ENCODE measurements around the gene MTCL1.

Gene MTCL1

GRCh38 chr18:8741532-8741931 lies 36.2 kb downstream of the MTCL1 start:
- Mint-ChIP-seq H3K4me1 (ENCODE audit: low read depth) (peaks cover 40% of the 10 kb centered on the region), H3K27ac (no peak overlapping the region), H3K4me3 (no peak overlapping the region), H3K9me3 (ENCODE audit: low read depth) (peaks cover 6% of the 10 kb centered on the region), H3K27me3 (no peaks in the 10 kb centered on the region), H3K36me3 (peaks cover 4% of the 10 kb centered on the region)

- Mint-ChIP-seq H3K4me1 (ENCODE audit: low read depth) (peaks cover 40% of the 10 kb centered on the region), H3K36me3 (peaks cover 4% of the 10 kb centered on the region), H3K9me3 (ENCODE audit: low read depth) (peaks cover 6% of the 10 kb centered on the region), H3K27ac (no peak overlapping the region), H3K4me3 (no peak overlapping the region), H3K27me3 (no peaks in the 10 kb centered on the region)
These were observed 37.3 kb downstream of the MTCL1 start for GRCh38 chr18:8742387-8743361.

GRCh38 chr18:8744038-8744437 lies 38.7 kb downstream of the MTCL1 start:
- H3K9me3 Mint-ChIP-seq (ENCODE audit: low read depth) = peaks cover 6% of the 10 kb centered on the region
- peaks cover 4% of the 10 kb centered on the region for H3K36me3 Mint-ChIP-seq
- no peak overlapping the region for H3K4me3 Mint-ChIP-seq
- peaks cover 40% of the 10 kb centered on the region for H3K4me1 Mint-ChIP-seq (ENCODE audit: low read depth)
- no peak overlapping the region for H3K27ac Mint-ChIP-seq
- no peaks in the 10 kb centered on the region for H3K27me3 Mint-ChIP-seq

- peak overlapping the region; percentile 37 for H3K27ac Mint-ChIP-seq
- H3K27me3 Mint-ChIP-seq = no peaks in the 10 kb centered on the region
- peaks cover 4% of the 10 kb centered on the region for H3K36me3 Mint-ChIP-seq
- peaks cover 6% of the 10 kb centered on the region for H3K9me3 Mint-ChIP-seq (ENCODE audit: low read depth)
- peak overlapping the region; percentile 68 for H3K4me3 Mint-ChIP-seq
- H3K4me1 Mint-ChIP-seq (ENCODE audit: low read depth) = peaks cover 43% of the 10 kb centered on the region
These were observed 39.3 kb downstream of the MTCL1 start for GRCh38 chr18:8744656-8745055.

- peak overlapping the region; percentile 31 for H3K4me3 Mint-ChIP-seq
- no peaks in the 10 kb centered on the region for H3K27me3 Mint-ChIP-seq
- peaks cover 6% of the 10 kb centered on the region for H3K9me3 Mint-ChIP-seq (ENCODE audit: low read depth)
- peaks cover 46% of the 10 kb centered on the region for H3K4me1 Mint-ChIP-seq (ENCODE audit: low read depth)
- peaks cover 4% of the 10 kb centered on the region for H3K36me3 Mint-ChIP-seq
- no peak overlapping the region for H3K27ac Mint-ChIP-seq
These were observed 40.1 kb downstream of the MTCL1 start for GRCh38 chr18:8745355-8746014.

- Mint-ChIP-seq H3K4me1 (ENCODE audit: low read depth) (peaks cover 41% of the 10 kb centered on the region), H3K9me3 (ENCODE audit: low read depth) (peaks cover 2% of the 10 kb centered on the region), H3K27ac (no peak overlapping the region), H3K27me3 (no peaks in the 10 kb centered on the region), H3K4me3 (no peak overlapping the region), H3K36me3 (peaks cover under 1% of the 10 kb centered on the region)
These were observed 42.1 kb downstream of the MTCL1 start for GRCh38 chr18:8747440-8747937.

- no peak overlapping the region for H3K27ac Mint-ChIP-seq
- no peaks in the 10 kb centered on the region for H3K27me3 Mint-ChIP-seq
- no peak overlapping the region for H3K4me3 Mint-ChIP-seq
These were observed 44.1 kb downstream of the MTCL1 start for GRCh38 chr18:8749492-8749891.

GRCh38 chr18:8750954-8751415 lies 45.6 kb downstream of the MTCL1 start:
- H3K9me3 Mint-ChIP-seq (ENCODE audit: low read depth) = no peaks in the 10 kb centered on the region
- peaks cover 26% of the 10 kb centered on the region for H3K4me1 Mint-ChIP-seq (ENCODE audit: low read depth)
- H3K36me3 Mint-ChIP-seq = no peaks in the 10 kb centered on the region
- H3K27me3 Mint-ChIP-seq = peaks cover 1% of the 10 kb centered on the region
- no peak overlapping the region for H3K27ac Mint-ChIP-seq
- no peak overlapping the region for H3K4me3 Mint-ChIP-seq

More at GRCh38 chr18:8749492-8749891, 44.1 kb downstream of the MTCL1 start:
- Mint-ChIP-seq H3K36me3 (no peaks in the 10 kb centered on the region), H3K9me3 (ENCODE audit: low read depth) (no peaks in the 10 kb centered on the region), H3K4me1 (ENCODE audit: low read depth) (peaks cover 24% of the 10 kb centered on the region)

- H3K4me3 Mint-ChIP-seq = no peak overlapping the region
- H3K9me3 Mint-ChIP-seq (ENCODE audit: low read depth) = no peaks in the 10 kb centered on the region
- no peak overlapping the region for H3K27ac Mint-ChIP-seq
- H3K36me3 Mint-ChIP-seq = no peaks in the 10 kb centered on the region
- H3K27me3 Mint-ChIP-seq = peaks cover 1% of the 10 kb centered on the region
- H3K4me1 Mint-ChIP-seq (ENCODE audit: low read depth) = peaks cover 30% of the 10 kb centered on the region
These were observed 46.3 kb downstream of the MTCL1 start for GRCh38 chr18:8751692-8752091.

GRCh38 chr18:8752329-8752728 lies 47.0 kb downstream of the MTCL1 start:
- Mint-ChIP-seq H3K4me1 (ENCODE audit: low read depth) (peaks cover 35% of the 10 kb centered on the region), H3K27me3 (peaks cover 4% of the 10 kb centered on the region), H3K27ac (no peak overlapping the region)

GRCh38 chr18:8754995-8755960 lies 49.9 kb downstream of the MTCL1 start:
- H3K4me3 Mint-ChIP-seq = peak overlapping the region; percentile 71
- H3K36me3 Mint-ChIP-seq = no peaks in the 10 kb centered on the region
- H3K4me1 Mint-ChIP-seq (ENCODE audit: low read depth) = peaks cover 34% of the 10 kb centered on the region
- peaks cover 7% of the 10 kb centered on the region for H3K27me3 Mint-ChIP-seq
- H3K27ac Mint-ChIP-seq = peak overlapping the region; percentile 18
- no peaks in the 10 kb centered on the region for H3K9me3 Mint-ChIP-seq (ENCODE audit: low read depth)

More at GRCh38 chr18:8752329-8752728, 47.0 kb downstream of the MTCL1 start:
- Mint-ChIP-seq H3K36me3 (no peaks in the 10 kb centered on the region), H3K4me3 (no peak overlapping the region), H3K9me3 (ENCODE audit: low read depth) (no peaks in the 10 kb centered on the region)

- H3K4me3 Mint-ChIP-seq = no peak overlapping the region
- H3K9me3 Mint-ChIP-seq (ENCODE audit: low read depth) = peaks cover 3% of the 10 kb centered on the region
- no peaks in the 10 kb centered on the region for H3K36me3 Mint-ChIP-seq
- H3K27ac Mint-ChIP-seq = no peak overlapping the region
- peaks cover 31% of the 10 kb centered on the region for H3K4me1 Mint-ChIP-seq (ENCODE audit: low read depth)
- peaks cover 10% of the 10 kb centered on the region for H3K27me3 Mint-ChIP-seq
These were observed 51.2 kb downstream of the MTCL1 start for GRCh38 chr18:8756571-8756970.

- Mint-ChIP-seq H3K4me3 (no peak overlapping the region), H3K27me3 (peaks cover 10% of the 10 kb centered on the region), H3K36me3 (no peaks in the 10 kb centered on the region), H3K27ac (no peak overlapping the region), H3K9me3 (ENCODE audit: low read depth) (peaks cover 3% of the 10 kb centered on the region), H3K4me1 (ENCODE audit: low read depth) (peaks cover 31% of the 10 kb centered on the region)
These were observed 52.1 kb downstream of the MTCL1 start for GRCh38 chr18:8757396-8757997.

GRCh38 chr18:8758466-8758865 lies 53.1 kb downstream of the MTCL1 start:
- no peak overlapping the region for H3K4me3 Mint-ChIP-seq
- no peak overlapping the region for H3K27ac Mint-ChIP-seq
- H3K9me3 Mint-ChIP-seq (ENCODE audit: low read depth) = peaks cover 3% of the 10 kb centered on the region
- peaks cover 31% of the 10 kb centered on the region for H3K4me1 Mint-ChIP-seq (ENCODE audit: low read depth)
- H3K27me3 Mint-ChIP-seq = peaks cover 10% of the 10 kb centered on the region
- no peaks in the 10 kb centered on the region for H3K36me3 Mint-ChIP-seq

Data from activated naive CD8-positive, alpha-beta T cell (primary cell).